ENCODE results near the gene LRP2BP. TPM values are rescaled to one million over a fixed set of nuclear protein-coding genes. Genes with fewer than 3 reads are reported as not detected.

Gene LRP2BP
- total and polyA plus RNA-seq, 2 of the 4 experiments (the other 2 are of a cell fraction) = 0.10 to 0.18 TPM

- no peak overlapping the region for H3K18ac ChIP-seq (ENCODE audit: low read depth, low read length)
- no peak overlapping the region; the same call in 1 of the 2 replicates for H3K27ac ChIP-seq (ENCODE audit: insufficient read depth, low read length)
- no peak overlapping the region for H4K91ac ChIP-seq (ENCODE audit: insufficient read depth, low read depth, low read length)
- no peak overlapping the region for H4K8ac ChIP-seq (ENCODE audit: low read depth in 2 of 2, low read length in 2 of 2)
- H2BK20ac ChIP-seq (ENCODE audit: low read depth, low read length) = no peak overlapping the region; the same call in 1 of the 2 replicates
- ChIA-PET POLR2A (ENCODE audit: unreplicated experiment) (no interaction called here), CTCF (interaction anchor here (0.5 kb wide), 1 partner anchor 191 kb away, joined by 4 read pairs; no protein-coding TSS in a partner anchor)
- 0 out of 2 replicates have a peak, but pooled peaks cover 3% of the 10 kb centered on the region for H3K9me1 ChIP-seq (ENCODE audit: insufficient read depth, low read length)
- no peak overlapping the region for H3K23ac ChIP-seq (ENCODE audit: low read depth, low read length)
- H3K79me1 ChIP-seq (ENCODE audit: low read depth in 1 of 2, low read length in 2 of 2) = no peaks in the 10 kb centered on the region
- no peaks in the 10 kb centered on the region for H4K20me1 ChIP-seq (ENCODE audit: insufficient read depth, low read length)
- no peak overlapping the region for H2AK5ac ChIP-seq (ENCODE audit: low read depth, low read length)
- H3K4me3 ChIP-seq (ENCODE audit: insufficient read depth, low read depth, low read length) = no peak overlapping the region
- no peak overlapping the region for H2BK120ac ChIP-seq (ENCODE audit: low read depth, low read length)
- H3K4me2 ChIP-seq (ENCODE audit: low read depth, low read length) = peak overlapping the region; percentile 17; the same call in 1 of the 2 replicates
- H3K9ac ChIP-seq (ENCODE audit: low read depth, low read length) = no peak overlapping the region
- H3K4me1 ChIP-seq (ENCODE audit: control insufficient read depth, insufficient read depth, low read length) = peaks cover 5% of the 10 kb centered on the region
- peak; percentile 39; the same call in 1 of the 2 replicates for TF ChIP-seq FOS (IDR thresholded peaks at IDR 0.05; ENCODE audit: low read depth, low read length)
- TF ChIP-seq BHLHE40 (IDR thresholded peaks at IDR 0.05; ENCODE audit: low read depth, low read length) = peak; percentile 89
- TF ChIP-seq CTCF (conservative IDR thresholded peaks at IDR 0.05; ENCODE audit: low read depth, low read length) = no peak
- H3K14ac ChIP-seq (replicated peaks; ENCODE audit: low read depth, low read length) = no peak overlapping the region
- intact Hi-C loops (cut with micrococcal nuclease) = no loop called here
- WGBS, 2 experiments (ENCODE audit: extremely low coverage in 2 of 2, insufficient read length in 1 of 2) = no CpG with 5 or more reads among the region's 4 CpGs
- ATAC-seq (ENCODE audit: low read depth) (peak; percentile 85), DNase-seq (peak; percentile 75)
- BruUV-seq (replicated peaks) = no TSS peak
- in situ Hi-C loops (cut with MboI; ENCODE audit: low sequenced_read_pairs) = no loop called here
- peaks cover 9% of the 10 kb centered on the region for H3K36me3 ChIP-seq (ENCODE audit: control insufficient read depth, insufficient read depth, low read length)
- no peak overlapping the region for H3K56ac ChIP-seq (ENCODE audit: extremely low read depth, insufficient read depth, low read length)
- no peak overlapping the region for H2BK15ac ChIP-seq (ENCODE audit: low read depth, low read length)
- H2BK5ac ChIP-seq (ENCODE audit: low read depth, low read length, poor library complexity, severe bottlenecking) = peak overlapping the region; percentile 75
- H3K4ac ChIP-seq (ENCODE audit: low read depth, low read length) = 0 out of 2 replicates have a peak overlapping the region, but pooled peaks have one; percentile 43
- H2AK9ac ChIP-seq (replicated peaks; ENCODE audit: low read depth, low read length, poor library complexity) = no peak overlapping the region
- no peaks in the 10 kb centered on the region for H3K27me3 ChIP-seq (ENCODE audit: control insufficient read depth, insufficient read depth, low read length)
- dilution Hi-C loops (cut with HindIII; ENCODE audit: low sequenced_read_pairs, unreplicated experiment) = no loop called here
- no peak overlapping the region for H2AFZ ChIP-seq (replicated peaks; ENCODE audit: low read length, poor library complexity)
- H4K5ac ChIP-seq (ENCODE audit: low read depth, low read length) = no peak overlapping the region
- H3K9me3 ChIP-seq (ENCODE audit: control insufficient read depth, insufficient read depth, low read length) = no peaks in the 10 kb centered on the region
These were observed 37.2 kb downstream of the LRP2BP start for GRCh38 chr4:185358514-185358913.

Data from IMR-90 (cell line).